IMR-90 (cell line): ENCODE measurements around the gene ELMO1. TPM values are rescaled to one million over a fixed set of nuclear protein-coding genes. Genes with fewer than 3 reads are reported as not detected.
A peak's percentile ranks its signal among the peaks of the same experiment; 100 is the strongest.

ENCODE experiments used
- ATAC-seq: fragments of 200-7000 bp; cut with Tn5 transposase; 2 replicates; pipeline ENCODE4 v1.9.1; 2020; ENCODE audit warnings: low read depth, mild to moderate bottlenecking, moderate library complexity
- BruUV-seq: library from RNA; stranded (reverse); fragments of 400-500 nt; replicated peaks from 2 replicates; lab custom pipeline; 2021; lab: Mats Ljungman, UMichigan
- CTCF ChIA-PET: fragments of 300-600 bp; formaldehyde crosslinking; extraction: SDS; loops from one replicate; lab custom pipeline; 2021; ENCODE audit warnings: antibody characterized with exemption; lab: Yijun Ruan, JAX
- POLR2A ChIA-PET: fragments of 300-600 bp; sonication (Branson Sonifier 250); formaldehyde crosslinking; loops from one replicate; lab custom pipeline; 2022; ENCODE audit warnings: antibody characterized with exemption; ENCODE audit not compliant: unreplicated experiment; lab: Charles Lee
- DNase-seq: peaks from one replicate; pipeline ENCODE4 v3.0.0; 2013
- H2AFZ ChIP-seq: replicated peaks from 2 replicates; pipeline ENCODE3; 2013; ENCODE audit warnings: low read length, mild to moderate bottlenecking; ENCODE audit not compliant: poor library complexity
- H2AK5ac ChIP-seq: 2 replicates; pipeline ENCODE4 v1.6.1; 2013; ENCODE audit warnings: low read depth, low read length, inconsistent platforms
- H2AK9ac ChIP-seq: replicated peaks from 2 replicates; pipeline ENCODE3; 2013; ENCODE audit warnings: mild to moderate bottlenecking, low read depth, low read length, moderate library complexity; ENCODE audit not compliant: poor library complexity
- H2BK120ac ChIP-seq: 2 replicates; pipeline ENCODE4 v1.6.1; 2013; ENCODE audit warnings: low read depth, low read length, inconsistent platforms
- H2BK15ac ChIP-seq: 3 replicates; pipeline ENCODE4 v1.6.1; 2013; ENCODE audit warnings: low read depth, low read length, inconsistent platforms
- H2BK20ac ChIP-seq: 2 replicates; pipeline ENCODE4 v1.6.1; 2013; ENCODE audit warnings: low read depth, mild to moderate bottlenecking, inconsistent platforms, low read length, moderate library complexity
- H2BK5ac ChIP-seq: 2 replicates; pipeline ENCODE4 v1.6.1; 2013; ENCODE audit warnings: mild to moderate bottlenecking, low read depth, low read length, inconsistent platforms; ENCODE audit not compliant: poor library complexity, severe bottlenecking
- H3K14ac ChIP-seq: replicated peaks from 2 replicates; pipeline ENCODE4 v1.6.1; 2013; ENCODE audit warnings: low read depth, low read length, inconsistent platforms
- H3K18ac ChIP-seq: 2 replicates; pipeline ENCODE4 v1.6.1; 2013; ENCODE audit warnings: low read depth, low read length, control low read depth
- H3K23ac ChIP-seq: 2 replicates; pipeline ENCODE4 v1.6.1; 2013; ENCODE audit warnings: low read depth, low read length, inconsistent platforms
- H3K27ac ChIP-seq: 2 replicates; pipeline ENCODE4 v1.5.1; 2013; ENCODE audit warnings: mild to moderate bottlenecking, control low read depth, low read length; ENCODE audit not compliant: insufficient read depth
- H3K27me3 ChIP-seq: 2 replicates; pipeline ENCODE4 v1.6.1; 2013; ENCODE audit warnings: low read length; ENCODE audit not compliant: control insufficient read depth, insufficient read depth
- H3K36me3 ChIP-seq: 2 replicates; pipeline ENCODE4 v1.6.1; 2013; ENCODE audit warnings: low read length, mixed read lengths; ENCODE audit not compliant: control insufficient read depth, insufficient read depth
- H3K4ac ChIP-seq: 2 replicates; pipeline ENCODE4 v1.6.1; 2013; ENCODE audit warnings: low read depth, low read length, inconsistent platforms
- H3K4me1 ChIP-seq: 2 replicates; pipeline ENCODE4 v1.6.1; 2013; ENCODE audit warnings: low read length, mixed read lengths; ENCODE audit not compliant: control insufficient read depth, insufficient read depth
- H3K4me2 ChIP-seq: 2 replicates; pipeline ENCODE4 v1.6.1; 2013; ENCODE audit warnings: low read depth, mild to moderate bottlenecking, control low read depth, low read length, moderate library complexity
- H3K4me3 ChIP-seq: 2 replicates; pipeline ENCODE4 v1.5.1; 2013; ENCODE audit warnings: low read depth, mild to moderate bottlenecking, control low read depth, low read length, moderate library complexity; ENCODE audit not compliant: insufficient read depth
- H3K56ac ChIP-seq: 2 replicates; pipeline ENCODE4 v1.6.1; 2013; ENCODE audit warnings: low read length, inconsistent platforms; ENCODE audit not compliant: insufficient read depth; ENCODE audit errors: extremely low read depth
- H3K79me1 ChIP-seq, 2 experiments: 2 replicates each; pipeline ENCODE4 v1.6.1; 2013; ENCODE audit warnings: low read length in 2 of 2, inconsistent platforms in 1 of 2, low read depth in 1 of 2
- H3K9ac ChIP-seq: 2 replicates; pipeline ENCODE4 v1.6.1; 2013; ENCODE audit warnings: low read depth, low read length, control low read depth
- H3K9me1 ChIP-seq: 2 replicates; pipeline ENCODE4 v1.6.1; 2013; ENCODE audit warnings: low read length, inconsistent platforms; ENCODE audit not compliant: insufficient read depth
- H3K9me3 ChIP-seq: 2 replicates; pipeline ENCODE4 v1.6.1; 2013; ENCODE audit warnings: low read length; ENCODE audit not compliant: control insufficient read depth, insufficient read depth
- H4K20me1 ChIP-seq: 2 replicates; pipeline ENCODE4 v1.6.1; 2013; ENCODE audit warnings: low read length, inconsistent platforms; ENCODE audit not compliant: insufficient read depth
- H4K5ac ChIP-seq: 2 replicates; pipeline ENCODE4 v1.6.1; 2013; ENCODE audit warnings: mild to moderate bottlenecking, low read depth, low read length, control low read depth
- H4K8ac ChIP-seq, 2 experiments: 2 replicates each; pipeline ENCODE4 v1.6.1; 2013; ENCODE audit warnings: low read depth in 2 of 2, low read length in 2 of 2, control low read depth in 1 of 2, inconsistent platforms in 1 of 2
- H4K91ac ChIP-seq: 2 replicates; pipeline ENCODE4 v1.6.1; 2013; ENCODE audit warnings: low read depth, low read length, inconsistent platforms; ENCODE audit not compliant: insufficient read depth
- CEBPB ChIP-seq: IDR thresholded peaks from 2 replicates; pipeline ENCODE4 v1.6.1; 2012; ENCODE audit warnings: low read depth, low read length, improper control_type of control experiment
- NFE2L2 ChIP-seq: fragments of 150-350 bp; IDR thresholded peaks from 2 replicates; pipeline ENCODE4 v1.6.1; 2016; ENCODE audit warnings: low read depth, mild to moderate bottlenecking, low read length
- RCOR1 ChIP-seq: IDR thresholded peaks from 2 replicates; pipeline ENCODE4 v1.6.1; 2012; ENCODE audit warnings: mild to moderate bottlenecking, low read length, improper control_type of control experiment; ENCODE audit not compliant: insufficient replicate concordance
- RFX5 ChIP-seq: IDR thresholded peaks from 2 replicates; pipeline ENCODE4 v1.8.0; 2012; ENCODE audit warnings: low read depth, mild to moderate bottlenecking, low read length, moderate library complexity
- SMC3 ChIP-seq: fragments of 150-350 bp; IDR thresholded peaks from 2 replicates; pipeline ENCODE4 v1.6.1; 2016; ENCODE audit warnings: low read depth, mild to moderate bottlenecking, antibody characterized with exemption, low read length, moderate library complexity
- WGBS, 2 experiments: methylation state at CpG; one replicate each; pipeline versions ENCODE4 v1.1.5 to v1.1.7; 2013; ENCODE audit warnings: missing lambda C conversion rate in 2 of 2; ENCODE audit not compliant: insufficient read length in 1 of 2; ENCODE audit errors: extremely low coverage in 2 of 2; 5-methylcytosine and 5-hydroxymethylcytosine counted together
- dilution Hi-C: fragments of 300-500 bp; cut with HindIII; formaldehyde crosslinking; loops from one replicate; pipeline ENCODE4 v1.14.3; 2018; ENCODE audit warnings: low sequenced_read_pairs; ENCODE audit not compliant: unreplicated experiment
- in situ Hi-C: fragments of 300-500 bp; cut with MboI; formaldehyde crosslinking; loops from 3 replicates; pipeline ENCODE4 v1.14.3; 2019; ENCODE audit warnings: low sequenced_read_pairs, inconsistent platforms, mixed read lengths
- intact Hi-C: fragments of 100-400 bp; cut with micrococcal nuclease; formaldehyde crosslinking; loops from 2 replicates; pipeline ENCODE4 v1.10.0; 2022
- polyA plus RNA-seq, 3 experiments: library from polyadenylated mRNA; depleted of rRNA; stranded (reverse); fragments of >200 nt; gene quantifications; 2 replicates each; pipeline ENCODE4 v1.2.3, GENCODE V29; 2012; ENCODE audit warnings: low replicate concordance in 1 of 3
- total RNA-seq: library from RNA; depleted of rRNA; stranded (reverse); fragments of >200 nt; gene quantifications from 2 replicates; pipeline ENCODE4 v1.2.3, GENCODE V29; 2012
- TF ChIP-seq, protein P1 (sequence below): conservative IDR thresholded peaks from 2 replicates; pipeline ENCODE4 v1.5.1; 2012; ENCODE audit warnings: mild to moderate bottlenecking, low read depth, low read length, improper control_type of control experiment
- TF ChIP-seq, protein P2 (sequence below): fragments of 150-350 bp; IDR thresholded peaks from 2 replicates; pipeline ENCODE4 v1.6.1; 2016; ENCODE audit warnings: low read depth, mild to moderate bottlenecking, low read length, moderate library complexity, borderline replicate concordance

Gene ELMO1
- total and polyA plus RNA-seq, 2 of the 4 experiments (the other 2 are of a cell fraction), result 0.03 TPM; not detected in 1

DNA sequence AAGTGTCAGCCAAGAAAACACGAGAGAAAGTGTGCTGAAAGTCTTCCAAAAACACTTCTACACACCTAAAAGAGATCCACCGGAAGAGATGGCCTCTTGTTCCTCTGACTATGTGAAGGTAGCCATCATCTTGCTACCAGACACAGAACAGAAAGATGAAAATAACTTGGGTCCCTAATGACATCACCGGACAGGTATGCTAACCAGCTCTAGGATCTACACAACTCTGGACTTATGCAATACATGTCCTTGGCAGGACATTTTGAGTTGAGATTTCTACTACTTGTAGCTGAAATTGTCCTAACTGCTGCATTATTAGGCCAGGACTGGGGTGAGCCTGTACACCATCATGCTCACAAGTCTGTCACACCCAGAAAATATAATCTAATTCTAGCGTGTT is 358.7 kb downstream of the ELMO1 start:
- no peak overlapping the region for H3K4me3 ChIP-seq
- H2BK20ac ChIP-seq, result no peak overlapping the region
- ChIA-PET POLR2A (no interaction called here), CTCF (no interaction called here)
- H4K91ac ChIP-seq, result no peak overlapping the region
- no peak overlapping the region for H4K5ac ChIP-seq
- BruUV-seq, result no TSS peak
- H3K27ac ChIP-seq, result no peak overlapping the region
- no peak overlapping the region for H3K23ac ChIP-seq
- H3K9me1 ChIP-seq, result no peaks in the 10 kb centered on the region
- no peak overlapping the region for H2AFZ ChIP-seq
- no peak overlapping the region for H2BK15ac ChIP-seq
- no peaks in the 10 kb centered on the region for H3K36me3 ChIP-seq
- in situ Hi-C loops (no loop called here), intact Hi-C loops (no loop called here), dilution Hi-C loops (no loop called here)
- TF ChIP-seq, protein P1, sequence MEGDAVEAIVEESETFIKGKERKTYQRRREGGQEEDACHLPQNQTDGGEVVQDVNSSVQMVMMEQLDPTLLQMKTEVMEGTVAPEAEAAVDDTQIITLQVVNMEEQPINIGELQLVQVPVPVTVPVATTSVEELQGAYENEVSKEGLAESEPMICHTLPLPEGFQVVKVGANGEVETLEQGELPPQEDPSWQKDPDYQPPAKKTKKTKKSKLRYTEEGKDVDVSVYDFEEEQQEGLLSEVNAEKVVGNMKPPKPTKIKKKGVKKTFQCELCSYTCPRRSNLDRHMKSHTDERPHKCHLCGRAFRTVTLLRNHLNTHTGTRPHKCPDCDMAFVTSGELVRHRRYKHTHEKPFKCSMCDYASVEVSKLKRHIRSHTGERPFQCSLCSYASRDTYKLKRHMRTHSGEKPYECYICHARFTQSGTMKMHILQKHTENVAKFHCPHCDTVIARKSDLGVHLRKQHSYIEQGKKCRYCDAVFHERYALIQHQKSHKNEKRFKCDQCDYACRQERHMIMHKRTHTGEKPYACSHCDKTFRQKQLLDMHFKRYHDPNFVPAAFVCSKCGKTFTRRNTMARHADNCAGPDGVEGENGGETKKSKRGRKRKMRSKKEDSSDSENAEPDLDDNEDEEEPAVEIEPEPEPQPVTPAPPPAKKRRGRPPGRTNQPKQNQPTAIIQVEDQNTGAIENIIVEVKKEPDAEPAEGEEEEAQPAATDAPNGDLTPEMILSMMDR, result no peak
- no peak for TF ChIP-seq RCOR1
- TF ChIP-seq, protein P2, sequence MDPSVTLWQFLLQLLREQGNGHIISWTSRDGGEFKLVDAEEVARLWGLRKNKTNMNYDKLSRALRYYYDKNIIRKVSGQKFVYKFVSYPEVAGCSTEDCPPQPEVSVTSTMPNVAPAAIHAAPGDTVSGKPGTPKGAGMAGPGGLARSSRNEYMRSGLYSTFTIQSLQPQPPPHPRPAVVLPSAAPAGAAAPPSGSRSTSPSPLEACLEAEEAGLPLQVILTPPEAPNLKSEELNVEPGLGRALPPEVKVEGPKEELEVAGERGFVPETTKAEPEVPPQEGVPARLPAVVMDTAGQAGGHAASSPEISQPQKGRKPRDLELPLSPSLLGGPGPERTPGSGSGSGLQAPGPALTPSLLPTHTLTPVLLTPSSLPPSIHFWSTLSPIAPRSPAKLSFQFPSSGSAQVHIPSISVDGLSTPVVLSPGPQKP, result no peak
- 0 out of 2 replicates have a peak, but pooled peaks have one; percentile 16 for TF ChIP-seq CEBPB
- TF ChIP-seq SMC3, result no peak
- TF ChIP-seq NFE2L2, result no peak
- TF ChIP-seq RFX5, result no peak
- no peaks in the 10 kb centered on the region for H3K4me1 ChIP-seq
- no peak overlapping the region for H3K4me2 ChIP-seq
- no peak overlapping the region for H3K14ac ChIP-seq
- H2AK5ac ChIP-seq, result no peak overlapping the region
- ATAC-seq, result no peak; the same call in 1 of the 2 replicates
- no peak overlapping the region for H2BK5ac ChIP-seq
- H3K56ac ChIP-seq, result no peak overlapping the region
- H3K18ac ChIP-seq, result no peak overlapping the region; the same call in 1 of the 2 replicates
- no peaks in the 10 kb centered on the region for H3K9me3 ChIP-seq
- no peaks in the 10 kb centered on the region for H3K27me3 ChIP-seq
- H2AK9ac ChIP-seq, result no peak overlapping the region
- H3K79me1 ChIP-seq, result no peaks in the 10 kb centered on the region
- no peak for DNase-seq
- H2BK120ac ChIP-seq, result no peak overlapping the region
- WGBS, 2 experiments, result 50% methylated on average over 2 of the region's 4 CpGs; no CpG with 5 or more reads in 1 of the 2 experiments
- H3K4ac ChIP-seq, result no peak overlapping the region
- H4K20me1 ChIP-seq, result no peaks in the 10 kb centered on the region
- no peak overlapping the region for H4K8ac ChIP-seq
- no peak overlapping the region for H3K9ac ChIP-seq
